GM13977 (cell line): ENCODE results near the gene MYO1F.
"Not testable (repeated sequence)": the region's sequence is repeated elsewhere in the genome, so short reads cannot be mapped to it uniquely, and the experiment has no call there.

Experiments
- DNase-seq: peaks from one replicate; pipeline ENCODE4 v3.0.0; 2012; ENCODE audit warnings: low spot score
- in situ Hi-C: fragments of 300-500 bp; cut with MboI; formaldehyde crosslinking; loops from one replicate; pipeline ENCODE4 v1.12.0; 2022; ENCODE audit warnings: low sequenced_read_pairs, low pct_unique_long_range_greater_than_20kb, mixed read lengths, inconsistent platforms; ENCODE audit not compliant: unreplicated experiment
- TF ChIP-seq, protein P1 (sequence below): IDR thresholded peaks from 2 replicates; pipeline ENCODE4 v1.5.1; 2012; ENCODE audit warnings: mild to moderate bottlenecking, control low read depth; ENCODE audit not compliant: insufficient read depth; ENCODE audit errors: extremely low read depth, missing control alignments

Gene MYO1F

DNA sequence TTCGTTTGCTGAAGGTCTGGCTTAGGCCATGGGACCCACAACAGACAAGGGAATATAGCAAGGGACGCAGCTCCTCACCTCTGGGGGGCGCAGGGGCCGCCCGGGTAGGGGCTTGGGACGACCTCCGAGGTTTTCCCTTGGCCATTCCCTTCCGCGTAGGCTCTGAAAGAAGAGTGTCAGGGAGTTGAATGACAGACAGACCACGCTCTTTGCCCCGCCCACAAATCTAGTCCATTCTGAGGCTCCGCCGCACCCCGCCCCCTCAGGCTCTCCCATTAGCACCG lies 51.9 kb downstream of the MYO1F start:
- in situ Hi-C loops = no loop called here
- DNase-seq = no peak

DNA sequence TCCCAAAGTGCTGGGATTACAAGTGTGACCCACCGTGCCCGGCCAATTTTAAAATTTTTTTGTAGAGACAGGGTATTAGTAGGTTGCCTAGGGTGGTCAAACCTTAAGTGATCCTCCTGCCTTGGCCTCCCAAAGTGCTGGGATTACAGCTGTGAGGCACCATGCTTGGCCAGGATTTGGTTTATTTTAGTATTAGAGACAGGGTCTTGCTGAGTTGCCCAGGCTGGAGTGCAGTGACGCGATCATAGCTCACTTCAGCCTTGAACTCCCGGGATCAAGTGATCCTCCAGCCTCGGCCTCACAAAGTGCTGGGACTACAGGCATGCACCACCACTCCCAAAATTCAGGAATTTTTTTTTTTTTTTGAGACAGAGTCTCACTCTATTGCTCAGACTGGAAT lies 57.9 kb downstream of the MYO1F start:
- DNase-seq = no peak
- in situ Hi-C loops = no loop called here
- TF ChIP-seq, protein P1, sequence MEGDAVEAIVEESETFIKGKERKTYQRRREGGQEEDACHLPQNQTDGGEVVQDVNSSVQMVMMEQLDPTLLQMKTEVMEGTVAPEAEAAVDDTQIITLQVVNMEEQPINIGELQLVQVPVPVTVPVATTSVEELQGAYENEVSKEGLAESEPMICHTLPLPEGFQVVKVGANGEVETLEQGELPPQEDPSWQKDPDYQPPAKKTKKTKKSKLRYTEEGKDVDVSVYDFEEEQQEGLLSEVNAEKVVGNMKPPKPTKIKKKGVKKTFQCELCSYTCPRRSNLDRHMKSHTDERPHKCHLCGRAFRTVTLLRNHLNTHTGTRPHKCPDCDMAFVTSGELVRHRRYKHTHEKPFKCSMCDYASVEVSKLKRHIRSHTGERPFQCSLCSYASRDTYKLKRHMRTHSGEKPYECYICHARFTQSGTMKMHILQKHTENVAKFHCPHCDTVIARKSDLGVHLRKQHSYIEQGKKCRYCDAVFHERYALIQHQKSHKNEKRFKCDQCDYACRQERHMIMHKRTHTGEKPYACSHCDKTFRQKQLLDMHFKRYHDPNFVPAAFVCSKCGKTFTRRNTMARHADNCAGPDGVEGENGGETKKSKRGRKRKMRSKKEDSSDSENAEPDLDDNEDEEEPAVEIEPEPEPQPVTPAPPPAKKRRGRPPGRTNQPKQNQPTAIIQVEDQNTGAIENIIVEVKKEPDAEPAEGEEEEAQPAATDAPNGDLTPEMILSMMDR = no peak

More for the DNA sequence above, 51.9 kb downstream of the MYO1F start:
- TF ChIP-seq, protein P1 = no peak

DNA sequence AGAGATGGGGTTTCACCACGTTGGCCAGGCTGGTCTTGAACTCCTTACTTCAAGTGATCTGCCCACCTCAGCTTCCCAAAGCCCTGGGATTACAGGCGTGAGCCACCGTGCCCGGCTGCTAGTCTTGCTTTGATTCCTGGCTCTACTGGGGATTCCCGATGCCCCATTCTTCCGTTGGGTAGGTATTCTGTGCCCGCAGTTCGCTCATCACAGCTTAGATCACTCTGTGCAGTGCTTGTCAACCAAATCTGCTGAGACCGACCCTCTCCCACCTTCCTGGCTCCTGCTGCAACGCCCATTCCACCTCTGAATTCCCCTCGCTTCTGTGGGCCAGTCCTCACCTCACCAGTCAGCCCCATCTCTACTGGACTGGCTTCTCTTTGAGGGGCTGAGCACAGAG lies 58.7 kb downstream of the MYO1F start:
- TF ChIP-seq, protein P1 = no peak
- in situ Hi-C loops = no loop called here

DNA sequence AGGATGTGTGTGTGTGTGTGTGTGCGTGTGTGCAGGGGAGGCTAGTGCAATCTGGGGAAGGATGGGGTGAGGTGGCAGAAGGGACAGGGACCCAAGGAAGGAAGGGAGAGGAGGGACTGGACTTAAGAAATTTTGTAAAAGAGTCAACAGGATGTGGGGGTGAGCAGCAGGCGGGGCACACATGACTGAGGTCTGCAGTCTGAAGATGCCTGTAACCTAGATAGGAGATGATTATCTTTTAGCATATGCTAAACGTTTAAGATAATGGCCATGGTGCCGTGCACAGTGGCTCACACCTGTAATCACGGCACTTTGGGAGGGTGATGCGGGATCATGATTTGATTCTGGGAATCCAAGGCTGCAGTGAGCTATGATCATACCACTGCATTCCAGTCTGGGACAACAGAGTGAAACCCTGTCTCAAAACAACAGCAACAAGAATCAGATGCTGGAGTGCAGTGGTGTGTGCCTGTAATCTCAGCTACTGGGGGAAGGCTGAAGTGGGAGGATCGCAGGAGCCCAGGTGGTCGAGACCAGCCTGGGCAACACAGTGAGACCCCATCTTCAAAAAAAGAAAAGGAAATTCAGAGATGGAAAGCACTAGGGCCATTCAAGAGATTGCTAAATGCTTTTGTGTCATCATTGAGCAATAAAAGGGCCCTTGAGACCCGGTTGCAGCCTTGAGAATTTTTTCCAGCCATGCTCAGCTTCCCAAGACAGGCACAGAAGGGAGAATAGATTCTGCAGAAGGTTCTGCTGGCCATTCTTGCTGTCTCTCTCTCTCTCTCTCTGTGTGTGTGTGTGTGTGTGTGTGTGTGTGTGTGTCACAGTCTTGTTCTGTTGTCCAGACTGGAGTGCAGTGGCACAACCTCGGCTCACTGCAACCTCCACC lies 59.4 kb downstream of the MYO1F start:
- TF ChIP-seq, protein P1 = no peak
- in situ Hi-C loops = no loop called here
- no peak for DNase-seq

More for the DNA sequence above, 58.7 kb downstream of the MYO1F start:
- DNase-seq = no peak

DNA sequence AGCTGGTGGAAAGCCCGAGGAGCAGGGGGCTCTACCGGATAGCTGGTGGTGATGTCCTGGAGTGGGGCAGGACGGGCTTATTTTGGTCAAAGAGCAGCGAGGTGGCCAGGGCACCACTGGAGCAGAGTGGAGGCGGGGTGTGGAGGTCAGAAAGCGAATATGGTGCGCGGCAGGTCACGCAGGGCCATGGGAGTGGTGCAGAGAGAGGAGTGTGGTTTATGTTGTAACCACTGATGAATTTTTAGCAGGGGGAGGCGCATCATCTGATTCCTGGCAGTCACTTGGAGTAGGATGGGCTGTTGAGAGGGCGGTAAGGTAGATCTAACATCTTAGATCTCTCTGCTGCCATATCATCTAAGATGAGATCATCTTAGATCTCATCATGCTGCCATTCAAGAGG lies 61.9 kb downstream of the MYO1F start:
- TF ChIP-seq, protein P1 = no peak
- DNase-seq = no peak
- in situ Hi-C loops = no loop called here

DNA sequence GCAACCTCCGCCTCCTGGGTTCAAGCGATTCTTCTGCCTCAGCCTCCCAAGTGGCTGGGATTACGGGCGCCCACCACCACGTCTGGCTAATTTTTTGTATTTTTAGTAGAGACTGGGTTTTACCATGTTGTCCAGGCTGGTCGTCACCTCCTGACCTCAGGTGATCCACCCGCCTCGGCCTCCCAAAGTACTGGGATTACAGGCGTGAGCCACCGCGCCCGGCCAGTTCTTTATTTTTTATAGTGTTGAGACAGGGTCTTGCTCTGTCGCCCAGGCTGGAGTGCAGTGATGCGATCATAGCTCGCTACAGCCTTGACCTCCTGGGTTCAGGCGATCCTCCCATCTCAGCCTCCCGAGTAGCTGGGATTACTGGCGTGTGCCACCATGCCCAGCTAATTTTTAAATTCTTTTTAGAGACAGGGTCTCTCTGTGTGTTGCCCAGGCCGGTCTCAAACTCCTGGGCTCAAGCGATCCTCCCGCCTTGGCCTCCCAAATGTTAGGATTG lies 62.7 kb downstream of the MYO1F start:
- DNase-seq, in situ Hi-C loops: not testable (repeated sequence)

DNA sequence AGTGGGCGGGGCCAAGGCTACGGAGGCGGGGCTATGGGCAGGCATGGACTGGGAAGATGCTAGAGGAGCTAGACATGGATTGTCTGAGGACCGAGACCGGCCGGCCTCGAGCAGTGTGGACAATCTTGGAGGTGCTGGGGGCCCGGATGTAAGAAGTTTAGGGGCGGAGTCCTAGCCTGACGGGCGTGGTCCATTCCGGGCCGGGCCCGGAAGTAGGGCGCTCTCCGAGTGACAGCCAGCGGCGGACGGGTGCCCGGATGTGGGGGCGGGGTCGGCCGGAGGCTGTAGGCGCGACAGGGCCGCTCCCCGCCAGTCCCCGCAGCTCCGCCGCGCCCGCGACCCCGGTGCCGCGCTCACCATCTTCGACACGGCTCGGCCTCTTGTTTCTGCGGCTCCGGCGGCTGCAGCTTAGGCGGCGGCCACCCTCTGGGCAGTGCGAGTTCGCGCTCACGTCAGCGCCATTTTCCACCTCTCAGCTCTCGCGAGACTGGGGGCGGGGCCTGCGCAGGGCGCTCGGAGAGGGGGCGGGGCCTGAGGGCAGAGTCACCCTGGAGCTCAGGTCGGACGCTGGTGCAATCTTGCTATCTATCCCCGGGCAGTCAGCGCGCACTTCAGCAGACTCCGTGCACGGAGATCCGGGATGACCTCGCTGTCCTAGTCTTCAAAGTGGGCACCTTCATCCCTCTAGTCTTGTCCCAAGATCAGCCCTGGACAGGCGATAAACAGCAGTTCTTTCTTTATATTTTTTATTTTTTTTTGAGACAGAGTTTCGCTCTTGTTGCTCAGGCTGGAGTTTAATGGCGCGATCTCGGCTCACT lies 63.3 kb downstream of the MYO1F start, which contains the start of gene ZNF414:
TSS of gene ZNF414 (minus strand) at position 481 of the 818 bp plus-strand sequence. CDS start at position 360, 121 bp downstream.
- peak; percentile 100 for DNase-seq
- in situ Hi-C loops = no loop called here
- TF ChIP-seq, protein P1 = no peak
